Fibroblast of mammary gland (primary cell): ENCODE data around the gene UTP20.
A peak's percentile ranks its signal among the peaks of the same experiment; 100 is the strongest.
"Not testable (repeated sequence)": the region's sequence is repeated elsewhere in the genome, so short reads cannot be mapped to it uniquely, and the experiment has no call there.

ENCODE experiments used
- DNase-seq: peaks from one replicate; pipeline ENCODE4 v3.0.0-alpha.2; 2010; ENCODE audit warnings: low read depth
- H3K4me3 ChIP-seq: 2 replicates; pipeline ENCODE4 v1.5.1; 2011; ENCODE audit warnings: low read depth, mild to moderate bottlenecking, low read length, moderate library complexity; ENCODE audit not compliant: control insufficient read depth
- CTCF ChIP-seq: conservative IDR thresholded peaks from 2 replicates; pipeline ENCODE4 v1.5.1; 2011; ENCODE audit warnings: low read depth, low read length, inconsistent platforms; ENCODE audit not compliant: control insufficient read depth, insufficient read depth

The UTP20 gene

GRCh38 chr12:101372431-101372830 is 92.5 kb downstream of the UTP20 start:
- no peak overlapping the region for H3K4me3 ChIP-seq
- no peak for TF ChIP-seq CTCF
- DNase-seq = no peak

- TF ChIP-seq CTCF = no peak
- no peak overlapping the region for H3K4me3 ChIP-seq
- no peak for DNase-seq
Measured at GRCh38 chr12:101375573-101375972, 95.7 kb downstream of the UTP20 start.

- no peak for DNase-seq
- TF ChIP-seq CTCF = no peak
- H3K4me3 ChIP-seq = no peak overlapping the region
Measured at GRCh38 chr12:101379149-101379548, 99.2 kb downstream of the UTP20 start.

GRCh38 chr12:101391181-101391580 is 111.3 kb downstream of the UTP20 start:
- not testable (repeated sequence) for DNase-seq, H3K4me3 ChIP-seq

- no peak for DNase-seq
- no peak for TF ChIP-seq CTCF
- H3K4me3 ChIP-seq = peak overlapping the region; percentile 93
Measured at GRCh38 chr12:101407049-101407435, 127.1 kb downstream of the UTP20 start.

GRCh38 chr12:101407436-101408345 is 127.8 kb downstream of the UTP20 start, which contains the start of gene ARL1:
ARL1 (minus strand) TSS chr12:101407772; CDS start chr12:101407645, 127 bp downstream.
- peak; percentile 88 for DNase-seq
- peak within 1 kb of the TSS; percentile 93 for H3K4me3 ChIP-seq
- TF ChIP-seq CTCF = no peak

GRCh38 chr12:101410169-101410568 is 130.3 kb downstream of the UTP20 start:
- DNase-seq, H3K4me3 ChIP-seq: not testable (repeated sequence)

GRCh38 chr12:101414533-101415119 is 134.7 kb downstream of the UTP20 start:
- DNase-seq = peak; percentile 76
- no peak overlapping the region for H3K4me3 ChIP-seq
- TF ChIP-seq CTCF = peak; percentile 62
